GM12892 (cell line): ENCODE results near the gene ERBB4.

ENCODE experiments used
- POLR2A ChIP-seq: IDR thresholded peaks from 2 replicates; pipeline ENCODE4 v1.6.1; 2011; ENCODE audit warnings: low read depth, low read length, control low read depth
- POLR2AphosphoS5 ChIP-seq: IDR thresholded peaks from 2 replicates; pipeline ENCODE4 v1.6.1; 2011; ENCODE audit warnings: low read depth, low read length, control low read depth

GRCh38 chr2:212145121-212145520 lies 393.5 kb downstream of the ERBB4 start:
- TF ChIP-seq POLR2A (no peak), POLR2AphosphoS5 (no peak)
